Caco-2 (cell line): ENCODE measurements around the gene ZBBX. TPM values are rescaled to one million over a fixed set of nuclear protein-coding genes. Genes with fewer than 3 reads are reported as not detected.
A peak's percentile ranks its signal among the peaks of the same experiment; 100 is the strongest.
"Not testable (repeated sequence)": the region's sequence is repeated elsewhere in the genome, so short reads cannot be mapped to it uniquely, and the experiment has no call there.

Experiments used
- Bru-seq: library from RNA; stranded (reverse); fragments of 400-500 nt; gene quantifications from one replicate; lab custom pipeline; 2021; lab: Mats Ljungman, UMichigan
- BruChase-seq, 2 experiments: library from RNA; stranded (reverse); fragments of 400-500 nt; gene quantifications; one replicate each; lab custom pipeline; 2021; lab: Mats Ljungman, UMichigan
- BruUV-seq: library from RNA; stranded (reverse); fragments of 400-500 nt; replicated peaks from 2 replicates; lab custom pipeline; 2021; lab: Mats Ljungman, UMichigan
- CTCF ChIA-PET: fragments of 300-600 bp; sonication (Branson Sonifier 250); formaldehyde crosslinking; loops from one replicate; lab custom pipeline; 2022; ENCODE audit warnings: antibody characterized with exemption; lab: Charles Lee
- POLR2A ChIA-PET: fragments of 300-600 bp; sonication (Branson Sonifier 250); formaldehyde crosslinking; loops from one replicate; lab custom pipeline; 2022; ENCODE audit warnings: antibody characterized with exemption; lab: Charles Lee
- DNase-seq, 2 experiments: peaks; one replicate each; pipeline versions ENCODE4 v3.0.0 to v3.0.0-alpha.2; 2020 to 2022
- H3K27me3 ChIP-seq: replicated peaks from 2 replicates; pipeline ENCODE4 v1.6.0; 2011; ENCODE audit warnings: low read length; ENCODE audit not compliant: control insufficient read depth, insufficient read depth
- H3K36me3 ChIP-seq: 2 replicates; pipeline ENCODE4 v1.5.1; 2011; ENCODE audit warnings: low read length; ENCODE audit not compliant: control insufficient read depth, insufficient read depth
- H3K4me1 ChIP-seq: fragments of 250-450 bp; sonication (Bioruptor Pico); 2 replicates; pipeline ENCODE4 v1.5.1; 2020; ENCODE audit warnings: mild to moderate bottlenecking
- H3K4me3 ChIP-seq: 2 replicates; pipeline ENCODE4 v1.5.1; 2011; ENCODE audit warnings: low read depth, mild to moderate bottlenecking, control low read depth, low read length
- H3K9me3 ChIP-seq: fragments of 250-450 bp; sonication (Bioruptor Pico); 2 replicates; pipeline ENCODE4 v1.5.1; 2020; ENCODE audit warnings: mild to moderate bottlenecking, moderate library complexity
- H3K27ac Mint-ChIP-seq: one replicate; pipeline ENCODE4 v1.8.0; 2022; ENCODE audit warnings: mixed read lengths; ENCODE audit not compliant: unreplicated experiment
- H3K27me3 Mint-ChIP-seq: one replicate; pipeline ENCODE4 v1.8.0; 2022; ENCODE audit warnings: mixed read lengths; ENCODE audit not compliant: insufficient read depth, unreplicated experiment
- H3K36me3 Mint-ChIP-seq: one replicate; pipeline ENCODE4 v1.8.0; 2022; ENCODE audit warnings: mild to moderate bottlenecking, mixed read lengths; ENCODE audit not compliant: insufficient read depth, unreplicated experiment
- H3K4me1 Mint-ChIP-seq: one replicate; pipeline ENCODE4 v1.8.0; 2022; ENCODE audit warnings: low read depth, mixed read lengths; ENCODE audit not compliant: unreplicated experiment
- H3K4me3 Mint-ChIP-seq: one replicate; pipeline ENCODE4 v1.8.0; 2022; ENCODE audit warnings: mild to moderate bottlenecking, moderate library complexity, mixed read lengths; ENCODE audit not compliant: unreplicated experiment
- H3K9me3 Mint-ChIP-seq: one replicate; pipeline ENCODE4 v1.8.0; 2022; ENCODE audit warnings: mixed read lengths; ENCODE audit not compliant: unreplicated experiment
- CTCF ChIP-seq, 2 experiments: fragments of 200-600 bp in 1 of 2; IDR thresholded peaks; 1 replicate in 1 of 2; 2 replicates in 1 of 2; pipeline versions ENCODE4 v1.5.1 to v1.8.0; 2011 to 2022; ENCODE audit warnings: antibody characterized with exemption in 1 of 2, control low read depth in 1 of 2, inconsistent platforms in 1 of 2, low read depth in 1 of 2, low read length in 1 of 2, mild to moderate bottlenecking in 1 of 2, moderate library complexity in 1 of 2; ENCODE audit not compliant: insufficient read depth in 1 of 2, severe bottlenecking in 1 of 2, unreplicated experiment in 1 of 2
- intact Hi-C: fragments of 100-400 bp; cut with micrococcal nuclease; formaldehyde crosslinking; loops from one replicate; pipeline ENCODE4 v1.10.0; 2022; ENCODE audit not compliant: unreplicated experiment
- long read RNA-seq: library from polyadenylated mRNA; stranded (forward); transcript quantifications from one replicate; pipeline ENCODE4 v2.0.0, GENCODE V29; 2022
- total RNA-seq: library from RNA; stranded (reverse); gene quantifications from 2 replicates; pipeline ENCODE4 v1.2.3, GENCODE V29; 2022

Gene ZBBX
- total RNA-seq (not detected in 2 replicates), Bru-seq, nascent RNA (percentile 3 among the genes with signal in this experiment), BruChase-seq, experiment 1, labeled RNA remaining after a 2-hour chase (percentile 10 among the genes with signal in this experiment), BruChase-seq, experiment 2, labeled RNA remaining after a 6-hour chase (percentile 3 among the genes with signal in this experiment)
- long read RNA-seq, result 0 reads

- H3K4me1 Mint-ChIP-seq, result peaks cover 5% of the 10 kb centered on the region
- ChIA-PET CTCF (interaction anchor here (1.5 kb wide), 2 partner anchors 361 to 502 kb away, joined by 10 to 13 read pairs; no protein-coding TSS in a partner anchor), POLR2A (no interaction called here)
- intact Hi-C loops, result loop anchor here (1.0 to 5.0 kb wide), 2 partner anchors 113 to 502 kb away; no protein-coding TSS in a partner anchor
- H3K27me3 ChIP-seq, result no peaks in the 10 kb centered on the region
- peak; percentile 84 to 85 for TF ChIP-seq CTCF (IDR thresholded peaks at IDR 0.05; ENCODE audit: insufficient read depth in 1 of 2, low read depth in 1 of 2, low read length in 1 of 2, severe bottlenecking in 1 of 2, unreplicated experiment in 1 of 2)
- no peak within 1 kb of the TSS for H3K4me3 ChIP-seq
- DNase-seq, result peak; percentile 76 to 87
- H3K27ac Mint-ChIP-seq, result peak within 1 kb of the TSS; percentile 74
- no peaks in the 10 kb centered on the region for H3K9me3 ChIP-seq
- no peaks in the 10 kb centered on the region for H3K9me3 Mint-ChIP-seq
- H3K27me3 Mint-ChIP-seq, result peaks cover 4% of the 10 kb centered on the region
- no TSS peak for BruUV-seq
- H3K4me3 Mint-ChIP-seq, result peak within 1 kb of the TSS; percentile 70
- no peaks in the 10 kb centered on the region for H3K36me3 Mint-ChIP-seq
- H3K36me3 ChIP-seq, result no peaks in the 10 kb centered on the region
- H3K4me1 ChIP-seq, result no peaks in the 10 kb centered on the region
Measured at GRCh38 chr3:167380004-167380689, at the start of gene ZBBX. Gene ZBBX (minus strand): TSS chr3:167380297. CDS start chr3:167372901, 7,396 bp downstream.

- H3K36me3 ChIP-seq, H3K4me3 ChIP-seq, H3K27me3 ChIP-seq, H3K36me3 Mint-ChIP-seq, BruUV-seq, H3K4me3 Mint-ChIP-seq, H3K4me1 ChIP-seq, H3K4me1 Mint-ChIP-seq, H3K9me3 ChIP-seq, H3K27me3 Mint-ChIP-seq, POLR2A ChIA-PET, intact Hi-C loops, CTCF ChIA-PET, H3K27ac Mint-ChIP-seq: not testable (repeated sequence)
- DNase-seq, result peak in 1 of 2 experiments; percentile 3
- H3K9me3 Mint-ChIP-seq, result peaks cover 13% of the 10 kb centered on the region
Measured at GRCh38 chr3:167426962-167427361, 46.9 kb upstream of the ZBBX start.

GRCh38 chr3:167422396-167422795 lies 42.3 kb upstream of the ZBBX start:
- H3K4me3 ChIP-seq, H3K36me3 ChIP-seq, H3K4me1 Mint-ChIP-seq, H3K36me3 Mint-ChIP-seq, H3K27me3 ChIP-seq, H3K9me3 ChIP-seq, H3K27me3 Mint-ChIP-seq, BruUV-seq, H3K4me3 Mint-ChIP-seq, H3K27ac Mint-ChIP-seq, H3K4me1 ChIP-seq, intact Hi-C loops, POLR2A ChIA-PET, CTCF ChIA-PET, DNase-seq: not testable (repeated sequence)
- H3K9me3 Mint-ChIP-seq, result peaks cover 13% of the 10 kb centered on the region

- POLR2A ChIA-PET, result no interaction called here
- Mint-ChIP-seq H3K4me1 (peaks cover 5% of the 10 kb centered on the region), H3K4me3 (no peak overlapping the region), H3K27ac (no peak overlapping the region), H3K9me3 (no peaks in the 10 kb centered on the region), H3K27me3 (no peaks in the 10 kb centered on the region), H3K36me3 (no peaks in the 10 kb centered on the region)
- no peaks in the 10 kb centered on the region for H3K9me3 ChIP-seq
- no peak for TF ChIP-seq CTCF (IDR thresholded peaks at IDR 0.05; ENCODE audit: insufficient read depth in 1 of 2, low read depth in 1 of 2, low read length in 1 of 2, severe bottlenecking in 1 of 2, unreplicated experiment in 1 of 2)
- no TSS peak for BruUV-seq
- DNase-seq, result no peak
- H3K4me3 ChIP-seq, result no peak overlapping the region
- no peaks in the 10 kb centered on the region for H3K27me3 ChIP-seq
- intact Hi-C loops, result no loop called here
- CTCF ChIA-PET, result no interaction called here
- no peaks in the 10 kb centered on the region for H3K4me1 ChIP-seq
- H3K36me3 ChIP-seq, result no peaks in the 10 kb centered on the region
Measured at GRCh38 chr3:167409611-167410010, 29.5 kb upstream of the ZBBX start.
